ENCODE measurements around the gene WBP1L. TPM values are rescaled to one million over a fixed set of nuclear protein-coding genes. Genes with fewer than 3 reads are reported as not detected.
"Not testable (repeated sequence)": the region's sequence is repeated elsewhere in the genome, so short reads cannot be mapped to it uniquely, and the experiment has no call there.

WBP1L gene
- 57.2 and 57.7 TPM in 2 replicates for total RNA-seq
- 67.6 TPM for polyA plus RNA-seq (2012)

DNA sequence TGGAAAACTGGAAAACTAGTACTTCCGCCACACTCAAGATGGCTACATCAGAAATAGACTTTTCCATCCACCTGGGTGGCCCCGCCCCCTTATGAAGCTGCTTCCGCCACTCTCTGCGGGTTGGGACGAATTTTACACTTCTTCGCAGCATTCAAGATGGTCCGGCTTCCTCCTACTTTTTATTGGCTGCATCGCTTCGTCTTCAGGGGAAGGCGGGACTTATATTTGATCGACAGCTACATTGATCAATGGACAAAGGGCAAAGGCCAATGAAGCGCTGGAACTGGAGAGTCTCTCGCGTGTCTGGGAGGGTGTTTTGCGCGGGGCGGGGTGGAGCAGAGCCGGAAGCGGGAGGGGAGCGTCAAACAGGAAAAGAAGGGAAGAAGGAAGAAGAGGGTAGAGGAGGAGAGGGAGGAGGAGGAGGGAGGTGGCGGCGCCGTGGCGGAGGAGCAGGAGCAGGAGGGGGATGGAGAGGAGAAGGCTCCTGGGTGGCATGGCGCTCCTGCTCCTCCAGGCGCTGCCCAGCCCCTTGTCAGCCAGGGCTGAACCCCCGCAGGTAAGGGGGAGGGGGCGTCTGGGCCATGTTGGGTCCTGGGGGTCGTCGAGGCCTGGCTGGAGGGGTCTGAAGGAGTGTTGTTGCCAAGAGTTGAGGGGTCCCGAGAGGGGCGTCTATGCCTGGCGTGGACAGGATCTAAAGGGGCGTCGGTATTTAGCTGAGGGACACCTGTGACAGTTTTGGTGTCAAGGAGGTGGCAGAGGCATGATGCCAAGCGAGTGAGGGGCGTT, at the start of gene WBP1L:
TSS of gene WBP1L (plus strand) at position 361 of the 786 bp plus-strand sequence. CDS start at position 467, 106 bp downstream.
- DNase-seq (ENCODE audit: low read depth) = peak; percentile 100

- not testable (repeated sequence) for DNase-seq (ENCODE audit: low read depth)
Observed at GRCh38 chr10:102695401-102695800, 48.3 kb upstream of the WBP1L start.

DNA sequence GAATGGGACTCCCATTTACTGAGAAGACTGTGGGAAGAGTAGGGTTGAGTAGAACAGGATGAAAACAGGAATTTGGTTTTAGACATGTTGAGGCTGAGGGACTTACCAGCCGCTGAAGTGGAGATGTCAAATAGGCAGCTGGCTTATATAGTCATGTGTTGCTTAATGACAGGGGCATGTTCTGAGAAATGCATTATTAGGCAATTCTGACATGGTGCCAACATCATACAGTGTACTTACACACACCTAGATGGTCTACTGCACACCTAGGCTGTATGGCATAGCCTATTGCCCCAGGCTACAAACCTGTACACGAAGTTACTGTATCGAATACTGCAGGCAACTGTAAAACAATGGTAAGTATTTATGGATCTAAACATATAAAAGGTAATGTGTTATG, 47.0 kb upstream of the WBP1L start:
- no peak for DNase-seq (ENCODE audit: low read depth)

- DNase-seq (ENCODE audit: low read depth) = no peak
Observed at GRCh38 chr10:102698894-102699293, 44.9 kb upstream of the WBP1L start.

DNA sequence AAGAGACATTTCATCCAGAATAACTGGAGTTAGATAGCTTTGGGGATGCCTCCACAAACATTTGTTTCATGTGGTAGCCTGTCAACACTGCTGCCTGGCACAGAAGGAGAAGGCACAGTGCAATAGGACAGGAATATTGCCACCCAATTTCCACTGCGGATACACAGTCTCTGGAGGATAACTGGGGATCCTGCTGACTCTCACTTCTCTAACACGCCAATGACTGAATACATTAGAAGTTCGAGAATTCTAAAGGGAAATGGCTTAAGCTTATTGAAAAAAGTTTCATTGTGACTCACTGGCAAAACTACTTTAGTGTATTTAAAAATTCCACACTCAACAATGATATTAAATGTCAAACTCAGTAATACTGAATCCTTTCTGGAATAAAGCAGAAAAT, 42.5 kb upstream of the WBP1L start:
- DNase-seq (ENCODE audit: low read depth) = no peak

DNA sequence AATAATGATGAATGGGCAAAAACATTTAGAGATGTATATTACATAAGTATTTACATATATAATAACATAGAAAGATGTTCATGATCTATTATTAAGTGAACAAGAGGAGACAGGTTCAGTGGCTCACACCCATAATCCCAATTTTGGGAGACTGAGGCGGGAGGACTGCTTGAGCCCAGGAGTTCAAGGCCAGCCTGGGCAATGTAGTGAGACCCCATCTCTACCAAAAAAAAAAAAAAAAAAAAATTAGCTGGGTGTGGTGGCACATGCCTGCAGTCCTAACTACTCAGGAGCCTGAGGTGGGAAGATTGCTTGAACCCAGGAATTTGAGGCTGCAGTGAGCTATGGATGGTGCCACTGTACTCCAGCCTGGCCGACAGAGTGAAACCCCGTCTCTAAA, 42.0 kb upstream of the WBP1L start:
- no peak for DNase-seq (ENCODE audit: low read depth)

DNA sequence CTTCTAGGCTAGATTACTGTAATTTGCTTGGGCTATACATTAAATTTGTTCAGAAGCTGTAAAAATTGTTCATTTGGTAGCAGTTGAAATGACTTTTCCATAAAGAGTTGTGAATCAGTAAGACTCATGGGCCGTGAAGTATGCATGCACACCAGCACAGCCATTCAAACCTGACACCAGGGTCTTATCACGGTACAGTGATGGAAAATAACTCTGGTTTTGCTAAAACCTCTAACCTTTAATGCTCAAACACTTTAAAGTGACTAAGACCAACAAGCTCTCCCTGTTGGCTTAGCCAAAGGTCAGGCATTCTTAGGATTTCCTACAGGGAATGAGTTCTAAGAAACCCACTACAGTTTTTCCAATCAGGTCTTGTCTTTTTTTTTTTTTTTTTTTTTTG, 41.0 kb upstream of the WBP1L start:
- DNase-seq (ENCODE audit: low read depth) = no peak

DNA sequence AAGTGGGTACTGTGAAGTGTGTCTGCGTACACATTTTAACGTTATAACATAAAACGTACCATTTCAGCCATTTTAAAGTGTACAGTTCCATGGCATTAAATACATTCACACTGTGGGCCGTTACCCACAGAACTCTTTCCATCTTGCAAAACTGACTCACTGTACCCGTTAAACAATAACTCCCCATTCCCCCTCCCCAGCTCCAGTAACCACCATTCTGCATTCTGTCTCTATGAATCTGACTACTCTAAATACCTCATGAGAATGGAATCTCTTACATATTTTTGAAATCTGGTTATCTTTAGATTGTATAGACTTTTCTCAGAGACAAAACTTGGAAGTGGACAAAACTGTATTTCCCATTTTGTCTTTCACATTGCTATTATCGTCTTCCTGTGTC, 38.8 kb upstream of the WBP1L start:
- no peak for DNase-seq (ENCODE audit: low read depth)

GRCh38 chr10:102705531-102705930, 38.2 kb upstream of the WBP1L start:
- DNase-seq (ENCODE audit: low read depth) = no peak

DNA sequence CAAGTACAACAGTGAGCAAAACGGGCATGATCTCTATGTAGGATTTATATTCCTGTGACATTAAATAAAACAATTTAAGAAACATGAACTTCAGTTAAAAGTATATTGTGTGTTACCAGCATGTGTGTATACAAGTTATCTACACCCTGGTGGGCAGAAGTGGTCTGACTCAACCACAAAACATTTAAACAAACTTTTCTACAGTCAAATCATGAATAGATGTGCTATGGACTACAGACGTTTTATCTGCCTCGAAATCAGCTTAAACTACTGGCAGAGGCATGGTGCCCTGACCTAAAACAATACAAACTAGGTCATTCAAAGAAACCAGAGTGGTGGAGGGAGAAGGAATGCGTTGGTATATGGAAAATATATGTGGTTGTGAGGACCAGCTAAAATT, 33.1 kb upstream of the WBP1L start:
- peak; percentile 22 for DNase-seq (ENCODE audit: low read depth)

GRCh38 chr10:102712089-102712488, 31.7 kb upstream of the WBP1L start:
- DNase-seq (ENCODE audit: low read depth) = no peak

DNA sequence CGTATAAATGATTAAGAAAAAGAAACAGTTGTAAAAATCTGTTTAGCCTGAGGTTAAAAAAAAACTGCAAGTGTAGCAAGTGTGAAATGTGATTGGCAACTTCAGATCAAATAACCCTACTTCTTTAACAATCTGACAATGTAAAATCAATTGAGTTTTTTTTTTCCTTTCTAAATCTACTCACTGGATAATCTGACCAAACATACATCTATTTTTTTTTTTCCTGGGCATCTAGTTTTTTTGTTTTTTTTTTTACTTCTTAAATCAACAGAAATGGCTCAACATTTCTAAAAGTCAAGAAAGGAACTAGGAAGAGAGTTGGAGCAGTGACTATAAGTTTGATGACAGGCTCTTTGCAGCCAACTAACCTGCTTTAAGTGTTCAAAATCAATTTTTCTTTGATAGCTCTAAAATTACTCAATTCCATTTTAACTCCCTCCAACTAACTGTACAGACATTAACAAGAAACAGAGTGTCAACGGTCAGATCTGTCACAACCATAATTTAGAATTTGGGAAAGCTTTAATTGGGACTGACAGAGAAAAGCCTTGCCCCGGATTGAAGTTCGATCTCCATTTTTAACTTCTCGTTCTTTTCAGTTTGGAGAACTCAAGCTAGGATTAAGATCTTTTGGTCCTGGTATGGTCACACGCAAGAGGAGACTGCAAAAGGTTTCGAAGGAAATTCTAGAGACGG, 30.8 kb upstream of the WBP1L start:
- no peak for DNase-seq (ENCODE audit: low read depth)

GRCh38 chr10:102713539-102713813, 30.3 kb upstream of the WBP1L start:
- no peak for DNase-seq (ENCODE audit: low read depth)

- DNase-seq (ENCODE audit: low read depth) = peak; percentile 99
Observed at GRCh38 chr10:102713814-102714620, 29.7 kb upstream of the WBP1L start, which contains the start of gene ARL3. Gene ARL3 (minus strand): TSS chr10:102714397. CDS start chr10:102714275, 122 bp downstream.

- DNase-seq (ENCODE audit: low read depth) = no peak
Observed at GRCh38 chr10:102714621-102715455, 28.9 kb upstream of the WBP1L start, which contains the start of gene SFXN2. Gene SFXN2 (plus strand): TSS chr10:102714636. CDS start chr10:102726637, 12,001 bp downstream.

- DNase-seq (ENCODE audit: low read depth) = no peak
Observed at GRCh38 chr10:102715880-102716279, 27.9 kb upstream of the WBP1L start.

DNA sequence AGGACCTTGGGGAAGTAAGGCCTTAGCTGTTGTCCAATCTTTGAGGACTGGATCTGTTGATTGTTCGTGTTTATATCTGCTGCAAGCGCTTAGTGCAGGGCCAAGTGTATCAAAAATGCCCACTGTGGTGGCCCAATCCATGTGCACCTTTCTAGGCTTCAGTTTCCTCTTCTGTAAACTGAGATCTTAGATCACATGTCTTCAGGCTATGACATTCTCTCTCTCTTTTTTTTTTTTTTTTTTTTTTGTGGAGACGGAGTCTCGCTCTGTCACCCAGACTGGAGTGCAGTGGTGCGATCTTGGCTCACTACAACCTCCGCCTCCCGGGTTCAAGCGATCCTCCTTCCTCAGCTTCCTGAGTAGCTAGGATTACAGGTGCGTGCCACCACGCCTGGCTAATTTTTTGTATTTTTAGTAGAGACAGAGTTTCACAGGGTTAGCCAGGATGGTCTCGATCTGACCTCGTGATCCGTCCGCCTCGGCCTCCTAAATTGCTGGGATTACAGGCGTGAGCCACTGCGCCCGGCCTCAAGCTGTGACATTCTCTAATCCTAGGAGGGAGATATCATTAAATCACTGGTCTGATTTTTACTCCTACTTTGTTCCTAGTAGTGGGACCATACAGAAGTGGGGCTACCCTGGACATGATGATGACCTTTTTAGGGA, 26.7 kb upstream of the WBP1L start:
- not testable (repeated sequence) for DNase-seq (ENCODE audit: low read depth)

- peak; percentile 48 for DNase-seq (ENCODE audit: low read depth)
Observed at GRCh38 chr10:102718220-102718619, 25.5 kb upstream of the WBP1L start.

DNA sequence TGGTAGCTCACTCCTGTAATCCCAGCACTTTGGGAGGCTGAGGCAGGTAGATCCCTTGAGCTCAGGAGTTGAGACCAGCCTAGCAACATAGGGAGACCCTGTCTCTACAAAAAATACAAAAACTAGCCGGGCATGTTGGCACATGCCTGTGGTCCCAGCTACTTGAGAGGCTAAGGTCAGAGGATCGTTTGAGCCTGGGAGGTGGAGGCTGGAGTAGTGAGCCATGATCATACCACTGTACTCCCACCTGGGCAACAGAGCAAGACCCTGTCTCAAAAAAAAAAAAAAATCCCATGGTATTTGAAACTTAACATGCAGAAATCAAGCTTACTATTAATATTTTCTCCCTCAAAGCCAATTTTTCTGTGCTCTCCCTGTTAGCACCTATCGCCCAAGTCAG, 23.4 kb upstream of the WBP1L start:
- no peak for DNase-seq (ENCODE audit: low read depth)

DNA sequence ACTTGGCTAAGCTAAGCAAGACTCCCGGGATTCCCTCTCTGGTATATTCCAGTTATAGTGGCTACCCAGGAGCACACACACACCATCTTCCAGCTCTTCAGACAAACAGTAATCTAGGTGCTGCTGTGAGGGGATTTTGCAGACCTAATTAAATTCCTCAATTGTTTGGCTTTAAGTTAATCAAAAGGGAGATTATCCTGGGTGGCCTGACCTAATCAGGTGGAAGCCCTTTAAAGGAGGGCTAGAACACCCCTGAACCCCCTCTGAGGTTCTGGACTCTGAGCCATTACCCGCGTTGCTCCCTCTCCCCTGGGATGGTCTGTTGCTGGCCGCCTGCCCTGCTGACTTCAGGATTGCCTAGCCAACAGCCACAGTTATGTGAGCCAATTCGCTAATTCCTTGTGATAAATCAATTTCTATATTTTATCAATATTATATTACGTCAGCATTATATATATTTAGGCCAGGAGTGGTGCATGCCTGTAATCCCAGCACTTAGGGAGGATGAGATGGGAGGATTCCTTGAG, 22.9 kb upstream of the WBP1L start:
- DNase-seq (ENCODE audit: low read depth) = no peak

All from myocyte (in vitro differentiated cells).